HepG2 (cell line): ENCODE data around the gene ERMARD. TPM values are rescaled to one million over a fixed set of nuclear protein-coding genes. Genes with fewer than 3 reads are reported as not detected.
A peak's percentile ranks its signal among the peaks of the same experiment; 100 is the strongest.

Source experiments
- BRF2 ChIP-seq: sonication (generic); formaldehyde crosslinking; IDR thresholded peaks from 2 replicates; pipeline ENCODE4 v1.8.1; 2022; ENCODE audit warnings: mild to moderate bottlenecking, missing genetic modification reagents
- CCAR2 ChIP-seq: fragments of 200-400 bp; formaldehyde crosslinking; optimal IDR thresholded peaks from 2 replicates; pipeline ENCODE3; 2018; ENCODE audit warnings: low read depth, mild to moderate bottlenecking, low read length, moderate library complexity
- CSRNP1 ChIP-seq: sonication (generic); formaldehyde crosslinking; IDR thresholded peaks from 2 replicates; pipeline ENCODE4 v1.8.1; 2023; ENCODE audit warnings: mild to moderate bottlenecking, missing genetic modification reagents
- DDIT3 ChIP-seq: sonication (generic); formaldehyde crosslinking; IDR thresholded peaks from 2 replicates; pipeline ENCODE4 v1.4.0; 2020; ENCODE audit warnings: mild to moderate bottlenecking, missing genetic modification reagents
- DR1 ChIP-seq: sonication (generic); formaldehyde crosslinking; IDR thresholded peaks from 2 replicates; pipeline ENCODE4 v1.8.0; 2021; ENCODE audit warnings: mild to moderate bottlenecking, missing genetic modification reagents, inconsistent platforms
- MATR3 ChIP-seq: sonication (generic); formaldehyde crosslinking; IDR thresholded peaks from 2 replicates; pipeline ENCODE4 v1.4.0; 2020; ENCODE audit warnings: missing genetic modification reagents
- NR0B2 ChIP-seq: sonication (generic); formaldehyde crosslinking; IDR thresholded peaks from 2 replicates; pipeline ENCODE4 v1.4.0; 2020; ENCODE audit warnings: mild to moderate bottlenecking, missing genetic modification reagents
- PITX1 ChIP-seq: sonication (generic); formaldehyde crosslinking; IDR thresholded peaks from 2 replicates; pipeline ENCODE4 v1.5.1; 2020; ENCODE audit warnings: mild to moderate bottlenecking, missing genetic modification reagents
- PRDM4 ChIP-seq: sonication (generic); formaldehyde crosslinking; IDR thresholded peaks from 2 replicates; pipeline ENCODE4 v1.9.0; 2021; ENCODE audit warnings: missing genetic modification reagents, borderline replicate concordance
- STAG1 ChIP-seq: sonication (generic); formaldehyde crosslinking; IDR thresholded peaks from 2 replicates; pipeline ENCODE4 v1.4.0; 2020; ENCODE audit warnings: missing genetic modification reagents
- THYN1 ChIP-seq: sonication (generic); formaldehyde crosslinking; IDR thresholded peaks from 2 replicates; pipeline ENCODE4 v1.8.1; 2023; ENCODE audit warnings: low read depth, mild to moderate bottlenecking, moderate library complexity, missing genetic modification reagents, borderline replicate concordance
- TIGD3 ChIP-seq: sonication (generic); formaldehyde crosslinking; IDR thresholded peaks from 2 replicates; pipeline ENCODE4 v1.5.1; 2020; ENCODE audit warnings: mild to moderate bottlenecking, missing genetic modification reagents, borderline replicate concordance
- TMF1 ChIP-seq: sonication (generic); formaldehyde crosslinking; IDR thresholded peaks from 2 replicates; pipeline ENCODE4 v1.8.1; 2022; ENCODE audit warnings: low read depth, missing genetic modification reagents
- ZNF30 ChIP-seq: sonication (generic); formaldehyde crosslinking; IDR thresholded peaks from 2 replicates; pipeline ENCODE4 v1.5.0; 2020; ENCODE audit warnings: mild to moderate bottlenecking, missing genetic modification reagents
- ZNF414 ChIP-seq: sonication (generic); formaldehyde crosslinking; IDR thresholded peaks from 2 replicates; pipeline ENCODE4 v1.5.0; 2020; ENCODE audit warnings: missing genetic modification reagents
- ZNF510 ChIP-seq: sonication (generic); formaldehyde crosslinking; IDR thresholded peaks from 2 replicates; pipeline ENCODE4 v1.4.0; 2020; ENCODE audit warnings: low read depth, mild to moderate bottlenecking, missing genetic modification reagents
- ZNF619 ChIP-seq: sonication (generic); formaldehyde crosslinking; IDR thresholded peaks from 2 replicates; pipeline ENCODE4 v1.4.0; 2020; ENCODE audit warnings: mild to moderate bottlenecking, missing genetic modification reagents
- polyA plus RNA-seq, 8 experiments: library from polyadenylated mRNA; depleted of rRNA in 3 of 8; stranded (reverse) in 7 of 8; unstranded in 1 of 8; fragments of >200 nt; fragmentation: Illumina TruSeq in 4 of 8; extraction: Trizol in 4 of 8; gene quantifications; 2 replicates each; pipeline versions ENCODE4 v1.2.1 to v1.2.3, GENCODE V29; 2011 to 2016; ENCODE audit warnings: low read depth in 4 of 8, missing spikeins in 1 of 8, mixed read lengths in 1 of 8; ENCODE audit not compliant: insufficient read depth in 1 of 8
- total RNA-seq, 5 experiments: library from RNA; depleted of rRNA; stranded (reverse); fragments of >200 nt; fragmentation: Illumina TruSeq; extraction: Trizol; gene quantifications; 2 replicates each; pipeline ENCODE4 v1.2.3, GENCODE V29; 2016; ENCODE audit warnings: low read depth in 1 of 5

ERMARD gene
- total and polyA plus RNA-seq, 2 of the 13 experiments (the other 11 are each of a cell fraction or from before 2014, with no cell fraction given) = 8.8 to 10.7 TPM

- TF ChIP-seq PRDM4 (CRISPR knock-in tag) (no peak), NR0B2 (no peak), TMF1 (no peak), ZNF510 (CRISPR knock-in tag) (no peak), CSRNP1 (0 out of 2 replicates have a peak, but pooled peaks have one; percentile 20), TIGD3 (CRISPR knock-in tag) (no peak), CCAR2 (no peak), MATR3 (CRISPR knock-in tag) (no peak), DR1 (0 out of 2 replicates have a peak, but pooled peaks have one; percentile 17), STAG1 (CRISPR knock-in tag) (peak; percentile 51), PITX1 (CRISPR knock-in tag) (peak; percentile 84), BRF2 (CRISPR knock-in tag) (no peak), ZNF619 (CRISPR knock-in tag) (no peak), DDIT3 (CRISPR knock-in tag) (no peak), ZNF414 (CRISPR knock-in tag) (0 out of 2 replicates have a peak, but pooled peaks have one; percentile 34), THYN1 (CRISPR knock-in tag) (no peak), ZNF30 (CRISPR knock-in tag) (0 out of 2 replicates have a peak, but pooled peaks have one; percentile 24)
Measured at GRCh38 chr6:169799474-169799926, 48.1 kb downstream of the ERMARD start (continued).
